ENCODE results near the gene ZNF664. TPM values are rescaled to one million over a fixed set of nuclear protein-coding genes. Genes with fewer than 3 reads are reported as not detected.

The ZNF664 gene
- polyA plus RNA-seq, 1 donor from 2014 or later: 146 TPM

- H3F3A ChIP-seq (ENCODE audit: insufficient read depth, low read length, poor library complexity, severe bottlenecking): no peaks in the 10 kb centered on the region
- H3K9me2 ChIP-seq (ENCODE audit: insufficient read depth, low read length): no peaks in the 10 kb centered on the region
- H2AFZ ChIP-seq (ENCODE audit: low read depth, low read length): no peak overlapping the region
- H3K79me2 ChIP-seq (replicated peaks; ENCODE audit: insufficient read depth, low read length): no peaks in the 10 kb centered on the region
- H3K27ac ChIP-seq (ENCODE audit: low read length): no peak overlapping the region
- no peaks in the 10 kb centered on the region for H3K9me3 ChIP-seq (ENCODE audit: low read length)
- H3K4me3 ChIP-seq (ENCODE audit: low read length): no peak overlapping the region
- no peaks in the 10 kb centered on the region for H3K27me3 ChIP-seq (ENCODE audit: insufficient read depth, low read depth, low read length)
- H3K9ac ChIP-seq (ENCODE audit: low read length): no peak overlapping the region
- TF ChIP-seq EZH2 (IDR thresholded peaks at IDR 0.05; ENCODE audit: borderline replicate concordance, insufficient read depth, low read length, poor library complexity, severe bottlenecking): no peak
- TF ChIP-seq TAF1 (IDR thresholded peaks at IDR 0.05; ENCODE audit: low read depth): no peak
- no peak for TF ChIP-seq MXI1 (conservative IDR thresholded peaks at IDR 0.05; ENCODE audit: poor library complexity, severe bottlenecking)
- no peak for TF ChIP-seq RAD21 (conservative IDR thresholded peaks at IDR 0.05)
- TF ChIP-seq, protein P1, sequence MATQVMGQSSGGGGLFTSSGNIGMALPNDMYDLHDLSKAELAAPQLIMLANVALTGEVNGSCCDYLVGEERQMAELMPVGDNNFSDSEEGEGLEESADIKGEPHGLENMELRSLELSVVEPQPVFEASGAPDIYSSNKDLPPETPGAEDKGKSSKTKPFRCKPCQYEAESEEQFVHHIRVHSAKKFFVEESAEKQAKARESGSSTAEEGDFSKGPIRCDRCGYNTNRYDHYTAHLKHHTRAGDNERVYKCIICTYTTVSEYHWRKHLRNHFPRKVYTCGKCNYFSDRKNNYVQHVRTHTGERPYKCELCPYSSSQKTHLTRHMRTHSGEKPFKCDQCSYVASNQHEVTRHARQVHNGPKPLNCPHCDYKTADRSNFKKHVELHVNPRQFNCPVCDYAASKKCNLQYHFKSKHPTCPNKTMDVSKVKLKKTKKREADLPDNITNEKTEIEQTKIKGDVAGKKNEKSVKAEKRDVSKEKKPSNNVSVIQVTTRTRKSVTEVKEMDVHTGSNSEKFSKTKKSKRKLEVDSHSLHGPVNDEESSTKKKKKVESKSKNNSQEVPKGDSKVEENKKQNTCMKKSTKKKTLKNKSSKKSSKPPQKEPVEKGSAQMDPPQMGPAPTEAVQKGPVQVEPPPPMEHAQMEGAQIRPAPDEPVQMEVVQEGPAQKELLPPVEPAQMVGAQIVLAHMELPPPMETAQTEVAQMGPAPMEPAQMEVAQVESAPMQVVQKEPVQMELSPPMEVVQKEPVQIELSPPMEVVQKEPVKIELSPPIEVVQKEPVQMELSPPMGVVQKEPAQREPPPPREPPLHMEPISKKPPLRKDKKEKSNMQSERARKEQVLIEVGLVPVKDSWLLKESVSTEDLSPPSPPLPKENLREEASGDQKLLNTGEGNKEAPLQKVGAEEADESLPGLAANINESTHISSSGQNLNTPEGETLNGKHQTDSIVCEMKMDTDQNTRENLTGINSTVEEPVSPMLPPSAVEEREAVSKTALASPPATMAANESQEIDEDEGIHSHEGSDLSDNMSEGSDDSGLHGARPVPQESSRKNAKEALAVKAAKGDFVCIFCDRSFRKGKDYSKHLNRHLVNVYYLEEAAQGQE (IDR thresholded peaks at IDR 0.05; ENCODE audit: borderline replicate concordance): no peak
- no peak for TF ChIP-seq SMC3 (conservative IDR thresholded peaks at IDR 0.05; ENCODE audit: poor library complexity)
- TF ChIP-seq EP300 (conservative IDR thresholded peaks at IDR 0.05; ENCODE audit: poor library complexity, severe bottlenecking): no peak
- no peak for TF ChIP-seq CTCF (IDR thresholded peaks at IDR 0.05; ENCODE audit: poor library complexity, severe bottlenecking)
- no peak for TF ChIP-seq POLR2AphosphoS5 (IDR thresholded peaks at IDR 0.05)
- no peak overlapping the region for H3K4me2 ChIP-seq (ENCODE audit: low read length)
- no peaks in the 10 kb centered on the region for H4K20me1 ChIP-seq (ENCODE audit: insufficient read depth)
- H3K36me3 ChIP-seq (ENCODE audit: insufficient read depth, low read length): peaks cover 5% of the 10 kb centered on the region
These were observed 44.1 kb upstream of the ZNF664 start for GRCh38 chr12:123928897-123929296.

- peaks cover 5% of the 10 kb centered on the region for H3K36me3 ChIP-seq (ENCODE audit: insufficient read depth, low read length)
- no peak overlapping the region for H3K9ac ChIP-seq (ENCODE audit: low read length)
- no peak overlapping the region for H3K4me2 ChIP-seq (ENCODE audit: low read length)
- H3K9me3 ChIP-seq (ENCODE audit: low read length): no peaks in the 10 kb centered on the region
- H3K4me3 ChIP-seq (ENCODE audit: low read length): no peak overlapping the region
- no peaks in the 10 kb centered on the region for H3K9me2 ChIP-seq (ENCODE audit: insufficient read depth, low read length)
- no peak overlapping the region for H3K27ac ChIP-seq (ENCODE audit: low read length)
- TF ChIP-seq CTCF (IDR thresholded peaks at IDR 0.05; ENCODE audit: poor library complexity, severe bottlenecking): no peak
- no peak for TF ChIP-seq POLR2AphosphoS5 (IDR thresholded peaks at IDR 0.05)
- TF ChIP-seq EP300 (conservative IDR thresholded peaks at IDR 0.05; ENCODE audit: poor library complexity, severe bottlenecking): no peak
- no peak for TF ChIP-seq RAD21 (conservative IDR thresholded peaks at IDR 0.05)
- TF ChIP-seq TAF1 (IDR thresholded peaks at IDR 0.05; ENCODE audit: low read depth): no peak
- no peak for TF ChIP-seq MXI1 (conservative IDR thresholded peaks at IDR 0.05; ENCODE audit: poor library complexity, severe bottlenecking)
- TF ChIP-seq EZH2 (IDR thresholded peaks at IDR 0.05; ENCODE audit: borderline replicate concordance, insufficient read depth, low read length, poor library complexity, severe bottlenecking): no peak
- TF ChIP-seq SMC3 (conservative IDR thresholded peaks at IDR 0.05; ENCODE audit: poor library complexity): no peak
- TF ChIP-seq, protein P1 (IDR thresholded peaks at IDR 0.05; ENCODE audit: borderline replicate concordance): no peak
- H3K79me2 ChIP-seq (replicated peaks; ENCODE audit: insufficient read depth, low read length): no peaks in the 10 kb centered on the region
- H2AFZ ChIP-seq (ENCODE audit: low read depth, low read length): no peak overlapping the region
- H4K20me1 ChIP-seq (ENCODE audit: insufficient read depth): no peaks in the 10 kb centered on the region
- no peaks in the 10 kb centered on the region for H3K27me3 ChIP-seq (ENCODE audit: insufficient read depth, low read depth, low read length)
- no peaks in the 10 kb centered on the region for H3F3A ChIP-seq (ENCODE audit: insufficient read depth, low read length, poor library complexity, severe bottlenecking)
These were observed 43.0 kb upstream of the ZNF664 start for GRCh38 chr12:123929946-123930583.
